ENCODE measurements around the gene DNM1. TPM values are rescaled to one million over a fixed set of nuclear protein-coding genes. Genes with fewer than 3 reads are reported as not detected.
A peak's percentile ranks its signal among the peaks of the same experiment; 100 is the strongest.

DNM1 gene
- total and polyA plus RNA-seq, 2 of the 8 experiments (the other 6 are each of a cell fraction or from before 2014, with no cell fraction given): 34.3 to 62.7 TPM

DNA sequence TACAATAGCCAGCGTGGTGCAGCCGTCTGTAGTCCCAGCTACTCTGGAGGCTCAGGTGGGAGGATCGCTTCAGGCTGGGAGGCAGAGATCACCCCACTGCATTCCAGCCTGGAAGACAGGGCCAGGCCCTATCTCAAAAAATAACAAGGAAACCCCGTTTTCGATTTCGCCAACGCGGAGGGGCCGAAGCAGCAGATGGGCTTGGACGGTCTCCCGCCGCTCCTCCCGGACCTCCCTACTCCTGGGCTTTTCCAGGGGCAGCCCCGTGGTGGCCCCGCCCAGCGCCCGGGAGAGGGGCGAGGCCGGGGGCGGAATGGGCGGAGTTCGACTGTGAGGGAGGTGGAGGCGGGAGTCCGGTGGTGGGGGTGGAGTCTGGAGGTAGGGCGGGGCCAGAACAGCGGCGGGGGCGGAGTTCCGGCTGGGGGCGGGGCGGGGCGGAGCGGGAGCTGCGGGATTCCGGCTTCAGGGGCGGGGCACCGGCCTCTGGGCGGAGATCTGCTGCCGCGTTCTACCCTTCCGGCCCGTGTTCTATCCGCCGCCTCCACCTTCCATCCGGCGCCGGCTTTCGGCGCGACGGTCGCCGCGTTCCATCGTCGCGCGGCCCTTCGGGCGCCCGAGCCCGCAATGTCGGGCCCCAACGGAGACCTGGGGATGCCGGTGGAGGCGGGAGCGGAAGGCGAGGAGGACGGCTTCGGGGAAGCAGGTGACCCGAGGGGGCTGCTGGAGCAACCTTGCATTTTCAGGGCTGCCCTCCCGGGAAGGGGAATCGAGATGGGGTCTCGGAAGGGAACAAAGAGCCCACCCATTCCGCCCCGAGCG, 43.2 kb upstream of the DNM1 start, which contains the start of gene BBLN (continued):
- TF ChIP-seq JUND (IDR thresholded peaks at IDR 0.05; ENCODE audit: low read length) (no peak), EZH2 (IDR thresholded peaks at IDR 0.05; ENCODE audit: low read depth, low read length, severe bottlenecking) (no peak), EGR1 (IDR thresholded peaks at IDR 0.05; ENCODE audit: borderline replicate concordance, low read depth, low read length) (peak; percentile 69; the same call in 1 of the 2 replicates), POU5F1 (IDR thresholded peaks at IDR 0.05; ENCODE audit: low read depth, low read length) (no peak), SP4 (IDR thresholded peaks at IDR 0.05; ENCODE audit: low read length) (peak; percentile 35; the same call in 1 of the 2 replicates), PHF8 (conservative IDR thresholded peaks at IDR 0.05; ENCODE audit: low read depth, low read length) (peak; percentile 84), NANOG (IDR thresholded peaks at IDR 0.05; ENCODE audit: insufficient read depth, low read depth, low read length, poor library complexity, severe bottlenecking) (no peak), RAD21 (IDR thresholded peaks at IDR 0.05 in 1 of 2, conservative IDR thresholded peaks at IDR 0.05 in 1 of 2; ENCODE audit: low read depth in 2 of 2, low read length in 2 of 2) (no peak), FOSL1 (IDR thresholded peaks at IDR 0.05; ENCODE audit: insufficient read depth, low read depth, low read length) (no peak), TAF7 (optimal IDR thresholded peaks at IDR 0.05; ENCODE audit: borderline replicate concordance, low read depth, low read length) (no peak), TAF1 (IDR thresholded peaks at IDR 0.05; ENCODE audit: low read depth, low read length) (peak; percentile 78), GABPA (IDR thresholded peaks at IDR 0.05; ENCODE audit: borderline replicate concordance, insufficient read depth, low read length) (peak; percentile 45; the same call in 1 of the 2 replicates), HDAC6 (IDR thresholded peaks at IDR 0.05; ENCODE audit: low read depth, low read length) (no peak), BRCA1 (IDR thresholded peaks at IDR 0.05; ENCODE audit: low read depth, low read length) (no peak), MAFK (IDR thresholded peaks at IDR 0.05; ENCODE audit: low read depth, low read length) (no peak), CHD1 (IDR thresholded peaks at IDR 0.05; ENCODE audit: low read depth, low read length) (no peak), HDAC2 (IDR thresholded peaks at IDR 0.05; ENCODE audit: borderline replicate concordance in 1 of 2, low read depth in 2 of 2, low read length in 2 of 2) (no peak), RBBP5 (IDR thresholded peaks at IDR 0.05; ENCODE audit: borderline replicate concordance, low read depth, low read length) (0 out of 2 replicates have a peak, but pooled peaks have one; percentile 40), BACH1 (IDR thresholded peaks at IDR 0.05; ENCODE audit: low read length) (no peak), SIRT6 (IDR thresholded peaks at IDR 0.05; ENCODE audit: low read length) (no peak), NRF1 (IDR thresholded peaks at IDR 0.05; ENCODE audit: low read depth, low read length) (no peak), JUN (IDR thresholded peaks at IDR 0.05; ENCODE audit: low read depth, low read length) (no peak)
- TF ChIP-seq, protein P1, sequence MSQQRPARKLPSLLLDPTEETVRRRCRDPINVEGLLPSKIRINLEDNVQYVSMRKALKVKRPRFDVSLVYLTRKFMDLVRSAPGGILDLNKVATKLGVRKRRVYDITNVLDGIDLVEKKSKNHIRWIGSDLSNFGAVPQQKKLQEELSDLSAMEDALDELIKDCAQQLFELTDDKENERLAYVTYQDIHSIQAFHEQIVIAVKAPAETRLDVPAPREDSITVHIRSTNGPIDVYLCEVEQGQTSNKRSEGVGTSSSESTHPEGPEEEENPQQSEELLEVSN (IDR thresholded peaks at IDR 0.05): 0 out of 2 replicates have a peak, but pooled peaks have one; percentile 4
